Fibroblast of lung (primary cell): ENCODE results near the gene BAIAP2. TPM values are rescaled to one million over a fixed set of nuclear protein-coding genes. Genes with fewer than 3 reads are reported as not detected.

Source experiments
- DNase-seq, 2 donors: peaks; one replicate each; pipeline versions ENCODE4 v3.0.0 to v3.0.0-alpha.2; 2010; ENCODE audit warnings: low read depth in 2 of 2
- H2AFZ ChIP-seq: 2 replicates; pipeline ENCODE4 v1.5.1; 2012; ENCODE audit warnings: low read length, control low read depth, inconsistent platforms
- H3K27ac ChIP-seq: 2 replicates; pipeline ENCODE4 v1.5.1; 2011; ENCODE audit warnings: low read length, control low read depth; ENCODE audit not compliant: insufficient read depth
- H3K27me3 ChIP-seq: 2 replicates; pipeline ENCODE4 v1.5.1; 2011; ENCODE audit warnings: mild to moderate bottlenecking, low read length; ENCODE audit not compliant: control insufficient read depth, insufficient read depth
- H3K36me3 ChIP-seq: 2 replicates; pipeline ENCODE4 v1.5.1; 2011; ENCODE audit warnings: low read length; ENCODE audit not compliant: control insufficient read depth, insufficient read depth
- H3K4me1 ChIP-seq: 2 replicates; pipeline ENCODE4 v1.5.1; 2011; ENCODE audit warnings: low read length; ENCODE audit not compliant: control insufficient read depth, insufficient read depth; ENCODE audit errors: extremely low read depth
- H3K4me2 ChIP-seq: 2 replicates; pipeline ENCODE4 v1.5.1; 2011; ENCODE audit warnings: low read length, control low read depth; ENCODE audit not compliant: insufficient read depth; ENCODE audit errors: extremely low read depth
- H3K4me3 ChIP-seq, 4 experiments: fragments of 200-600 bp in 1 of 4; sonication (generic) in 1 of 4; replicated peaks in 1 of 4; 2 replicates each; pipeline ENCODE4 v1.5.1; 2011 to 2016; ENCODE audit warnings: low read length in 4 of 4, low read depth in 3 of 4, mild to moderate bottlenecking in 3 of 4, control low read depth in 2 of 4, inconsistent platforms in 1 of 4, mixed read lengths in 1 of 4; ENCODE audit not compliant: insufficient read depth in 1 of 4; ENCODE audit errors: control extremely low read depth in 1 of 4
- H3K79me2 ChIP-seq: 2 replicates; pipeline ENCODE4 v1.5.1; 2012; ENCODE audit warnings: mild to moderate bottlenecking, low read length, inconsistent platforms; ENCODE audit not compliant: control insufficient read depth, insufficient read depth
- H3K9ac ChIP-seq: 2 replicates; pipeline ENCODE4 v1.5.1; 2011; ENCODE audit warnings: mild to moderate bottlenecking, low read length, control low read depth; ENCODE audit not compliant: insufficient read depth
- H3K9me3 ChIP-seq: 2 replicates; pipeline ENCODE4 v1.5.1; 2012; ENCODE audit warnings: low read depth, low read length; ENCODE audit not compliant: control insufficient read depth, insufficient read depth
- H4K20me1 ChIP-seq: 2 replicates; pipeline ENCODE4 v1.5.1; 2011; ENCODE audit warnings: low read length; ENCODE audit not compliant: control insufficient read depth, insufficient read depth; ENCODE audit errors: extremely low read depth
- CTCF ChIP-seq, 2 donors: IDR thresholded peaks in 1 of 2; conservative IDR thresholded peaks in 1 of 2; 1 replicate in 1 of 2; 2 replicates in 1 of 2; pipeline ENCODE4 v1.5.1; 2011 to 2012; ENCODE audit warnings: low read length in 2 of 2, control low read depth in 1 of 2, inconsistent platforms in 1 of 2, low read depth in 1 of 2, mild to moderate bottlenecking in 1 of 2
- EZH2 ChIP-seq: IDR thresholded peaks from 2 replicates; pipeline ENCODE4 v1.5.1; 2012; ENCODE audit warnings: low read length, control low read depth, mild to moderate bottlenecking; ENCODE audit errors: missing control alignments
- polyA plus RNA-seq, 2 donors: library from polyadenylated mRNA; depleted of rRNA in 1 of 2; stranded (reverse) in 1 of 2; unstranded in 1 of 2; fragments of >200 nt; gene quantifications; 2 replicates each; pipeline ENCODE4 v1.2.1, GENCODE V29; 2011 to 2012; ENCODE audit warnings: missing spikeins in 1 of 2
- total RNA-seq: library from RNA; depleted of rRNA; stranded (reverse); fragments of >200 nt; gene quantifications from 2 replicates; pipeline ENCODE4 v1.2.1, GENCODE V29; 2014

The BAIAP2 gene
- total and polyA plus RNA-seq, 2 donors (not counting 1 experiment from before 2014, with no cell fraction given) = 6.0 to 13.4 TPM

GRCh38 chr17:81036197-81036941 is 1.4 kb downstream of the BAIAP2 start:
- Histone ChIP-seq H3K9ac (no peak overlapping the region), H3K4me2 (peak overlapping the region; percentile 66), H3K9me3 (no peaks in the 10 kb centered on the region), H3K27me3 (no peaks in the 10 kb centered on the region), H3K4me3 (peak overlapping the region; percentile 53 to 63 (median 57)), H3K36me3 (peaks cover 2% of the 10 kb centered on the region), H3K79me2 (peaks cover 30% of the 10 kb centered on the region), H3K27ac (no peak overlapping the region), H3K4me1 (peaks cover 9% of the 10 kb centered on the region), H2AFZ (no peak overlapping the region), H4K20me1 (no peaks in the 10 kb centered on the region)
- TF ChIP-seq CTCF (conservative IDR thresholded peaks at IDR 0.05 in 1 of 2, IDR thresholded peaks at IDR 0.05 in 1 of 2; ENCODE audit: low read depth in 1 of 2, low read length in 2 of 2) = no peak
- TF ChIP-seq EZH2 = no peak
- peak in 1 of 2 donors; percentile 44 for DNase-seq

- DNase-seq = no peak
- Histone ChIP-seq H3K79me2 (peaks cover 30% of the 10 kb centered on the region), H3K27ac (no peak overlapping the region), H3K4me3 (peak overlapping the region in 1 of 4 experiments; percentile 63), H2AFZ (no peak overlapping the region), H3K9ac (no peak overlapping the region), H3K36me3 (peaks cover 2% of the 10 kb centered on the region), H3K9me3 (no peaks in the 10 kb centered on the region), H3K4me1 (peaks cover 9% of the 10 kb centered on the region), H3K27me3 (no peaks in the 10 kb centered on the region), H4K20me1 (no peaks in the 10 kb centered on the region), H3K4me2 (peak overlapping the region; percentile 17)
- TF ChIP-seq EZH2 = no peak
- no peak for TF ChIP-seq CTCF (conservative IDR thresholded peaks at IDR 0.05 in 1 of 2, IDR thresholded peaks at IDR 0.05 in 1 of 2; ENCODE audit: low read depth in 1 of 2, low read length in 2 of 2)
Observed at GRCh38 chr17:81037026-81037797, 2.3 kb downstream of the BAIAP2 start.
